Fibroblast of peridontal ligament (primary cell): ENCODE results near the gene ZNF646.

Source experiments
- DNase-seq: peaks from one replicate; pipeline ENCODE4 v3.0.0-alpha.2; 2010; ENCODE audit errors: extremely low read depth

The ZNF646 gene

GRCh38 chr16:31063843-31064611 lies 10.2 kb upstream of the ZNF646 start:
- no peak for DNase-seq

- peak; percentile 97 for DNase-seq
Measured at GRCh38 chr16:31064882-31065461, 9.2 kb upstream of the ZNF646 start.

GRCh38 chr16:31067342-31067741 lies 6.9 kb upstream of the ZNF646 start:
- DNase-seq, result no peak

- peak; percentile 97 for DNase-seq
Measured at GRCh38 chr16:31071861-31072260, 2.4 kb upstream of the ZNF646 start.

- peak; percentile 46 for DNase-seq
Measured at GRCh38 chr16:31072540-31073141, 1.6 kb upstream of the ZNF646 start.

- DNase-seq, result peak; percentile 84
Measured at GRCh38 chr16:31073142-31073969, 866 bp upstream of the ZNF646 start.

- no peak for DNase-seq
Measured at GRCh38 chr16:31074814-31075183, 577 bp downstream of the ZNF646 start.

GRCh38 chr16:31076319-31076718 lies 2.1 kb downstream of the ZNF646 start:
- DNase-seq, result no peak

- no peak for DNase-seq
Measured at GRCh38 chr16:31077024-31077423, 2.8 kb downstream of the ZNF646 start.

GRCh38 chr16:31077592-31078396 lies 3.6 kb downstream of the ZNF646 start:
- no peak for DNase-seq

GRCh38 chr16:31078597-31079341 lies 4.5 kb downstream of the ZNF646 start:
- DNase-seq, result no peak

GRCh38 chr16:31079342-31079944 lies 5.2 kb downstream of the ZNF646 start:
- no peak for DNase-seq

- DNase-seq, result no peak
Measured at GRCh38 chr16:31080035-31080629, 5.9 kb downstream of the ZNF646 start.

GRCh38 chr16:31080756-31081419 lies 6.7 kb downstream of the ZNF646 start:
- DNase-seq, result no peak

GRCh38 chr16:31081428-31082351 lies 7.5 kb downstream of the ZNF646 start:
- no peak for DNase-seq

- no peak for DNase-seq
Measured at GRCh38 chr16:31082368-31083045, 8.3 kb downstream of the ZNF646 start.

GRCh38 chr16:31083081-31083480 lies 8.9 kb downstream of the ZNF646 start:
- DNase-seq, result no peak

- DNase-seq, result no peak
Measured at GRCh38 chr16:31083556-31083955, 9.3 kb downstream of the ZNF646 start.
